Keratinocyte (primary cell): ENCODE results near the gene CCIN. TPM values are rescaled to one million over a fixed set of nuclear protein-coding genes. Genes with fewer than 3 reads are reported as not detected.

ENCODE experiments used
- DNase-seq: peaks from one replicate; pipeline ENCODE4 v3.0.0-alpha.2; 2011; ENCODE audit warnings: low read depth, missing footprints, low spot score
- FAIRE-seq: peaks from 2 replicates; lab custom pipeline; 2011; peaks lifted over from hg19 to GRCh38; lab: Jason Lieb, UNC
- H2AFZ ChIP-seq: 2 replicates; pipeline ENCODE4 v1.6.0; 2012; ENCODE audit warnings: low read length, control low read depth, inconsistent platforms; ENCODE audit not compliant: control insufficient read depth
- H3K27ac ChIP-seq: 2 replicates; pipeline ENCODE4 v1.5.1; 2011; ENCODE audit warnings: low read length; ENCODE audit not compliant: control insufficient read depth, insufficient read depth
- H3K27me3 ChIP-seq: 3 replicates; pipeline ENCODE4 v1.6.0; 2011; ENCODE audit warnings: low read length; ENCODE audit not compliant: control insufficient read depth, insufficient read depth; ENCODE audit errors: extremely low read depth
- H3K36me3 ChIP-seq, 2 experiments: 2 replicates in 1 of 2; 3 replicates in 1 of 2; pipeline ENCODE4 v1.5.1; 2011; ENCODE audit warnings: low read length in 2 of 2, mild to moderate bottlenecking in 1 of 2; ENCODE audit not compliant: control insufficient read depth in 2 of 2, insufficient read depth in 2 of 2; ENCODE audit errors: extremely low read depth in 1 of 2
- H3K4me1 ChIP-seq: 3 replicates; pipeline ENCODE4 v1.5.1; 2011; ENCODE audit warnings: low read length; ENCODE audit not compliant: control insufficient read depth, insufficient read depth; ENCODE audit errors: extremely low read depth
- H3K4me2 ChIP-seq: 3 replicates; pipeline ENCODE4 v1.6.0; 2011; ENCODE audit warnings: low read depth, low read length; ENCODE audit not compliant: control insufficient read depth, insufficient read depth; ENCODE audit errors: extremely low read depth
- H3K4me3 ChIP-seq, 3 experiments: fragments of 200-600 bp in 1 of 3; sonication (generic) in 1 of 3; 2 replicates in 2 of 3; 3 replicates in 1 of 3; pipeline ENCODE4 v1.5.1; 2011 to 2016; ENCODE audit warnings: low read length in 3 of 3, mild to moderate bottlenecking in 3 of 3, control low read depth in 2 of 3, inconsistent platforms in 1 of 3, low read depth in 1 of 3, mixed read lengths in 1 of 3, mixed run types in 1 of 3, moderate library complexity in 1 of 3; ENCODE audit not compliant: control insufficient read depth in 2 of 3, insufficient read depth in 2 of 3; ENCODE audit errors: extremely low read depth in 1 of 3
- H3K79me2 ChIP-seq: 2 replicates; pipeline ENCODE4 v1.6.0; 2012; ENCODE audit warnings: low read length; ENCODE audit not compliant: control insufficient read depth, insufficient read depth
- H3K9ac ChIP-seq: 3 replicates; pipeline ENCODE4 v1.6.0; 2011; ENCODE audit warnings: low read length; ENCODE audit not compliant: control insufficient read depth, insufficient read depth; ENCODE audit errors: extremely low read depth
- H3K9me1 ChIP-seq: 3 replicates; pipeline ENCODE4 v1.6.0; 2011; ENCODE audit warnings: low read length; ENCODE audit not compliant: control insufficient read depth, insufficient read depth; ENCODE audit errors: extremely low read depth
- H3K9me3 ChIP-seq: 2 replicates; pipeline ENCODE4 v1.5.1; 2012; ENCODE audit warnings: low read depth, low read length; ENCODE audit not compliant: control insufficient read depth
- H4K20me1 ChIP-seq: 3 replicates; pipeline ENCODE4 v1.6.0; 2011; ENCODE audit warnings: low read length; ENCODE audit not compliant: control insufficient read depth, insufficient read depth; ENCODE audit errors: extremely low read depth
- EZH2 ChIP-seq: IDR thresholded peaks from one replicate; pipeline ENCODE4 v1.6.1; 2012; ENCODE audit warnings: inconsistent platforms, mild to moderate bottlenecking, low read length, moderate library complexity
- dilution Hi-C: fragments of 300-500 bp; cut with MboI; formaldehyde crosslinking; loops from one replicate; pipeline ENCODE4 v1.7.0; 2020; ENCODE audit warnings: low sequenced_read_pairs; ENCODE audit not compliant: extremely low pct_ligation_motif_present
- polyA plus RNA-seq, 5 experiments: library from polyadenylated mRNA; depleted of rRNA in 3 of 5; stranded (reverse) in 3 of 5; stranded (forward) in 1 of 5; unstranded in 1 of 5; fragments of >200 nt; gene quantifications; 1 replicate in 1 of 5; 2 replicates in 3 of 5; 3 replicates in 1 of 5; pipeline versions ENCODE4 v1.2.1 to v1.2.3, GENCODE V29; 2011 to 2012; ENCODE audit warnings: missing spikeins in 2 of 5, low read depth in 1 of 5, low replicate concordance in 1 of 5
- TF ChIP-seq, protein P1 (sequence below), 3 experiments: IDR thresholded peaks in 1 of 3; conservative IDR thresholded peaks in 1 of 3; optimal IDR thresholded peaks in 1 of 3; 2 replicates in 2 of 3; 3 replicates in 1 of 3; pipeline versions ENCODE3 to v1.5.1; 2011; ENCODE audit warnings: low read length in 3 of 3, mild to moderate bottlenecking in 3 of 3, moderate library complexity in 2 of 3, control low read depth in 1 of 3, inconsistent platforms in 1 of 3; ENCODE audit not compliant: insufficient read depth in 2 of 3; ENCODE audit errors: extremely low read depth in 1 of 3

CCIN gene
- polyA plus RNA-seq, 1 donor (not counting 4 experiments of a cell fraction or from before 2014, with no cell fraction given): not detected

- peaks cover 0 to 4% of the 10 kb centered on the region in 2 experiments for H3K36me3 ChIP-seq
- dilution Hi-C loops: no loop called here
- DNase-seq (no peak), FAIRE-seq (no peak)
- no peaks in the 10 kb centered on the region for H3K27me3 ChIP-seq
- H3K9ac ChIP-seq: no peak overlapping the region
- H4K20me1 ChIP-seq: no peaks in the 10 kb centered on the region
- no peaks in the 10 kb centered on the region for H3K9me1 ChIP-seq
- no peaks in the 10 kb centered on the region for H3K4me1 ChIP-seq
- H2AFZ ChIP-seq: no peak overlapping the region
- no peak for TF ChIP-seq EZH2
- H3K27ac ChIP-seq: no peak overlapping the region
- no peak overlapping the region for H3K4me3 ChIP-seq
- H3K4me2 ChIP-seq: no peak overlapping the region
- H3K9me3 ChIP-seq: no peaks in the 10 kb centered on the region
- no peaks in the 10 kb centered on the region for H3K79me2 ChIP-seq
Observed at GRCh38 chr9:36123515-36123914, 45.7 kb upstream of the CCIN start.

DNA sequence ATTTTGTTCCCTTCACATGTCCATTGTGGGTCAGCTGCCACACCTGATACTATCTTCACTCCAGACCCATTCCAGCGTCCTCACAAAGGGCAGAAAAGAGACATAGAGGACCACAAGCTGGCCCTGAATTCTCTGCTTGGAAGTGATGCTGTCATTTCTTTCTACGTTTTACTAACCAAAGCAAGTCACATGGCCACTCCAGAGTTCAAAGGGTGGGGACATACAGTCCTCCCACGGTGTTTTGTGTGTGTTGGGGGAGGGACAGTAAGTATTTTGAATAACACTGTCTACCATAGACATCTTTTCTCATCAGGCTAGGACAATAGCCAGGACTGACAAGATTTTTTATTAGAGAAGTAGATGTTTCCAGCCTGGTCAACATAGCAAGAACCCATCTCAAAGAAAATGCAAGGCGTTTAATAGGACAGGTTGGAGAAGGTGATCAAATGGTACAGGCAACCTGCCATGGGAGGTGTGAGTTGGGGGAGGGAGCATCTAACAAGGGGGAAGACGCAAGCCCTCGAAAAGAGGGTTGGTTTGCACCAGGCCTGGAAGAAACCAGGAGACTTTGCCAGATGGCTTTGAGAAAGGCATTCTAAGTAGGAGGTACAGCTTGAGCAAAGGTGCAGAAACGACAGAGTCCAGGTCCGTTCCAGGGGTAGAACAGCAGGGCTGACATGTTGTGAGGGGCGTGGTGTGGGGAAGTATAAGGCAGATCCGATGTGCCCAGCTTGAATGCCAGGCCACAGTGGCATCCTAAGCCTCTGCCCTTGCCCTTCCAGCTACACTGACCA, 43.9 kb upstream of the CCIN start:
- Histone ChIP-seq H3K9me3 (no peaks in the 10 kb centered on the region), H3K27ac (no peak overlapping the region), H3K27me3 (no peaks in the 10 kb centered on the region), H3K4me2 (no peak overlapping the region), H3K4me1 (no peaks in the 10 kb centered on the region), H3K79me2 (no peaks in the 10 kb centered on the region), H3K36me3 (peaks cover 0 to 2% of the 10 kb centered on the region in 2 experiments), H4K20me1 (no peaks in the 10 kb centered on the region), H3K9ac (no peak overlapping the region), H3K9me1 (no peaks in the 10 kb centered on the region), H2AFZ (no peak overlapping the region), H3K4me3 (no peak overlapping the region)
- dilution Hi-C loops: no loop called here
- no peak for DNase-seq
- no peak for FAIRE-seq
- TF ChIP-seq EZH2: no peak
- TF ChIP-seq, protein P1, sequence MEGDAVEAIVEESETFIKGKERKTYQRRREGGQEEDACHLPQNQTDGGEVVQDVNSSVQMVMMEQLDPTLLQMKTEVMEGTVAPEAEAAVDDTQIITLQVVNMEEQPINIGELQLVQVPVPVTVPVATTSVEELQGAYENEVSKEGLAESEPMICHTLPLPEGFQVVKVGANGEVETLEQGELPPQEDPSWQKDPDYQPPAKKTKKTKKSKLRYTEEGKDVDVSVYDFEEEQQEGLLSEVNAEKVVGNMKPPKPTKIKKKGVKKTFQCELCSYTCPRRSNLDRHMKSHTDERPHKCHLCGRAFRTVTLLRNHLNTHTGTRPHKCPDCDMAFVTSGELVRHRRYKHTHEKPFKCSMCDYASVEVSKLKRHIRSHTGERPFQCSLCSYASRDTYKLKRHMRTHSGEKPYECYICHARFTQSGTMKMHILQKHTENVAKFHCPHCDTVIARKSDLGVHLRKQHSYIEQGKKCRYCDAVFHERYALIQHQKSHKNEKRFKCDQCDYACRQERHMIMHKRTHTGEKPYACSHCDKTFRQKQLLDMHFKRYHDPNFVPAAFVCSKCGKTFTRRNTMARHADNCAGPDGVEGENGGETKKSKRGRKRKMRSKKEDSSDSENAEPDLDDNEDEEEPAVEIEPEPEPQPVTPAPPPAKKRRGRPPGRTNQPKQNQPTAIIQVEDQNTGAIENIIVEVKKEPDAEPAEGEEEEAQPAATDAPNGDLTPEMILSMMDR (optimal IDR thresholded peaks at IDR 0.05 in 1 of 3, IDR thresholded peaks at IDR 0.05 in 1 of 3, conservative IDR thresholded peaks at IDR 0.05 in 1 of 3; ENCODE audit: extremely low read depth in 1 of 3, insufficient read depth in 2 of 3, low read length in 3 of 3): no peak
